GM23338 (cell line): ENCODE measurements around the gene HSD11B1. TPM values are rescaled to one million over a fixed set of nuclear protein-coding genes. Genes with fewer than 3 reads are reported as not detected.

Experiments
- ATAC-seq: fragments of 200-7000 bp; cut with Tn5 transposase; 3 replicates; pipeline ENCODE4 v1.9.1; 2020
- DNase-seq: peaks from one replicate; pipeline ENCODE4 v3.0.0-alpha.2; 2015; ENCODE audit warnings: low spot score
- H2AFZ ChIP-seq: fragments of 200-600 bp; sonication (generic); 2 replicates; pipeline ENCODE4 v1.8.0; 2016; ENCODE audit warnings: antibody characterized with exemption, mild to moderate bottlenecking, moderate library complexity
- H3F3A ChIP-seq: fragments of 200-600 bp; sonication (generic); replicated peaks from 2 replicates; pipeline ENCODE4 v1.8.0; 2017; ENCODE audit warnings: antibody characterized with exemption, mixed run types, low read depth
- H3K27ac ChIP-seq: fragments of 200-600 bp; sonication (generic); 2 replicates; pipeline ENCODE4 v1.6.1; 2016; ENCODE audit warnings: low read depth
- H3K27me3 ChIP-seq: fragments of 200-600 bp; sonication (generic); 2 replicates; pipeline ENCODE4 v1.8.0; 2016; ENCODE audit warnings: mild to moderate bottlenecking, mixed run types, moderate library complexity; ENCODE audit not compliant: insufficient read depth
- H3K36me3 ChIP-seq: fragments of 200-600 bp; sonication (generic); 2 replicates; pipeline ENCODE4 v1.8.0; 2016; ENCODE audit warnings: mild to moderate bottlenecking; ENCODE audit not compliant: insufficient read depth
- H3K4me1 ChIP-seq: fragments of 200-600 bp; sonication (generic); 2 replicates; pipeline ENCODE4 v1.8.0; 2016; ENCODE audit warnings: mild to moderate bottlenecking, moderate library complexity; ENCODE audit not compliant: insufficient read depth
- H3K4me2 ChIP-seq: fragments of 200-600 bp; sonication (generic); 2 replicates; pipeline ENCODE4 v1.7.1; 2017; ENCODE audit warnings: mixed run types
- H3K4me3 ChIP-seq: fragments of 200-600 bp; sonication (generic); 2 replicates; pipeline ENCODE4 v1.6.1; 2016; ENCODE audit warnings: mixed run types
- H3K79me2 ChIP-seq: fragments of 200-600 bp; sonication (generic); replicated peaks from 2 replicates; pipeline ENCODE4 v1.8.0; 2017; ENCODE audit warnings: mild to moderate bottlenecking; ENCODE audit not compliant: insufficient read depth
- H3K9me2 ChIP-seq: fragments of 200-600 bp; sonication (generic); 2 replicates; pipeline ENCODE4 v1.8.0; 2017; ENCODE audit not compliant: insufficient read depth
- H4K20me1 ChIP-seq: fragments of 200-600 bp; sonication (generic); replicated peaks from 2 replicates; pipeline ENCODE4 v1.8.0; 2017; ENCODE audit warnings: mild to moderate bottlenecking; ENCODE audit not compliant: insufficient read depth
- H3K27ac Mint-ChIP-seq: 2 replicates; pipeline ENCODE4 v1.8.0; 2020; ENCODE audit warnings: inconsistent platforms, mild to moderate bottlenecking, moderate library complexity, mixed read lengths
- H3K27me3 Mint-ChIP-seq: 3 replicates; pipeline ENCODE4 v1.8.0; 2022; ENCODE audit warnings: low read depth, mild to moderate bottlenecking, moderate library complexity, mixed read lengths, inconsistent platforms; ENCODE audit not compliant: insufficient read depth, poor library complexity
- H3K36me3 Mint-ChIP-seq: 3 replicates; pipeline ENCODE4 v1.8.0; 2021; ENCODE audit warnings: low read depth, mild to moderate bottlenecking, inconsistent platforms, moderate library complexity, mixed read lengths
- H3K4me1 Mint-ChIP-seq: 3 replicates; pipeline ENCODE4 v1.8.0; 2020; ENCODE audit warnings: mild to moderate bottlenecking, inconsistent platforms, mixed read lengths
- H3K4me3 Mint-ChIP-seq: 3 replicates; pipeline ENCODE4 v1.8.0; 2021; ENCODE audit warnings: moderate library complexity, mild to moderate bottlenecking, inconsistent platforms, mixed read lengths
- H3K9me3 Mint-ChIP-seq: 3 replicates; pipeline ENCODE4 v1.8.0; 2020; ENCODE audit warnings: moderate library complexity, mild to moderate bottlenecking, inconsistent platforms, mixed read lengths
- CREB1 ChIP-seq: fragments of 250-450 bp; sonication (Bioruptor Pico); IDR thresholded peaks from 2 replicates; pipeline ENCODE4 v1.5.0; 2020; ENCODE audit warnings: low read depth, mild to moderate bottlenecking, moderate library complexity
- ETS1 ChIP-seq: IDR thresholded peaks from 2 replicates; pipeline ENCODE4 v1.6.1; 2016; ENCODE audit warnings: antibody characterized with exemption
- EZH2 ChIP-seq: fragments of 200-600 bp; sonication (generic); IDR thresholded peaks from one replicate; pipeline ENCODE4 v1.8.0; 2017; ENCODE audit warnings: antibody characterized with exemption, mild to moderate bottlenecking, low read depth; ENCODE audit not compliant: unreplicated experiment
- EZH2phosphoT487 ChIP-seq: fragments of 200-600 bp; sonication (generic); IDR thresholded peaks from one replicate; pipeline ENCODE4 v1.8.1; 2018; ENCODE audit warnings: antibody characterized with exemption; ENCODE audit not compliant: unreplicated experiment
- JUNB ChIP-seq: IDR thresholded peaks from one replicate; pipeline ENCODE4 v1.6.1; 2016; ENCODE audit warnings: antibody characterized with exemption; ENCODE audit not compliant: unreplicated experiment
- NANOG ChIP-seq: IDR thresholded peaks from 2 replicates; pipeline ENCODE4 v1.6.1; 2016; ENCODE audit warnings: antibody characterized with exemption, borderline replicate concordance
- POLR2AphosphoS5 ChIP-seq: IDR thresholded peaks from 2 replicates; pipeline ENCODE4 v1.6.1; 2016; ENCODE audit warnings: antibody characterized with exemption, low read depth
- STAT1 ChIP-seq: IDR thresholded peaks from one replicate; pipeline ENCODE4 v1.6.1; 2016; ENCODE audit warnings: antibody characterized with exemption; ENCODE audit not compliant: unreplicated experiment
- ZNF331 ChIP-seq: fragments of 250-450 bp; sonication (Bioruptor Pico); IDR thresholded peaks from 2 replicates; pipeline ENCODE4 v1.5.0; 2020; ENCODE audit warnings: low read depth, mild to moderate bottlenecking, moderate library complexity
- polyA plus RNA-seq: library from polyadenylated mRNA; unstranded; fragments of >200 nt; fragmentation: Nextera tagmentation; extraction: Ambion mirVana; gene quantifications from 2 replicates; pipeline ENCODE4 v1.2.1, GENCODE V29; 2016
- total RNA-seq: library from RNA; depleted of rRNA; stranded (reverse); fragments of >200 nt; shearing (Covaris generic); gene quantifications from 2 replicates; pipeline ENCODE4 v1.2.3, GENCODE V29; 2014
- TF ChIP-seq, protein P1 (sequence below): fragments of 250-450 bp; sonication (Bioruptor Pico); IDR thresholded peaks from 2 replicates; pipeline ENCODE4 v1.5.0; 2020; ENCODE audit warnings: mild to moderate bottlenecking, moderate library complexity

The HSD11B1 gene
- total and polyA plus RNA-seq, 2 experiments from 2014 or later = not detected

DNA sequence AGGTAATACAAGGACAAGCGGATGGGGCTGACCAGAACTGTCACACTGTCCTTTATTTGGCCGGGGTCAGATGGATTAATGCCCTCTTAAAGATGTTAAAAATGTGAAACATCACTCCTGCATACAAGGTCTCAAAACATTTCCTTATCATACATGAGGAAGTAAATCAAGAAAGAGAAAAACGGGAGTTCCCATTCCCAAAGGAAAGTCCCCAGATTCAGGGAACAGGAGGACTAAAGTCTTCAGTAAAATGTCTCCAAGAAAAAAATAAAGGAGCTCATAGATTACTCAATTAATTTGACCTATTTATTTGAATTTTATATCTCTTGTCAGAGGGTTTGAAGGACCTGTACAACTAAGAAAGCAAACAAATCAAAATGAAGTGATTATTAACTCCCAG, 13.4 kb upstream of the HSD11B1 start (continued):
- TF ChIP-seq, protein P1, sequence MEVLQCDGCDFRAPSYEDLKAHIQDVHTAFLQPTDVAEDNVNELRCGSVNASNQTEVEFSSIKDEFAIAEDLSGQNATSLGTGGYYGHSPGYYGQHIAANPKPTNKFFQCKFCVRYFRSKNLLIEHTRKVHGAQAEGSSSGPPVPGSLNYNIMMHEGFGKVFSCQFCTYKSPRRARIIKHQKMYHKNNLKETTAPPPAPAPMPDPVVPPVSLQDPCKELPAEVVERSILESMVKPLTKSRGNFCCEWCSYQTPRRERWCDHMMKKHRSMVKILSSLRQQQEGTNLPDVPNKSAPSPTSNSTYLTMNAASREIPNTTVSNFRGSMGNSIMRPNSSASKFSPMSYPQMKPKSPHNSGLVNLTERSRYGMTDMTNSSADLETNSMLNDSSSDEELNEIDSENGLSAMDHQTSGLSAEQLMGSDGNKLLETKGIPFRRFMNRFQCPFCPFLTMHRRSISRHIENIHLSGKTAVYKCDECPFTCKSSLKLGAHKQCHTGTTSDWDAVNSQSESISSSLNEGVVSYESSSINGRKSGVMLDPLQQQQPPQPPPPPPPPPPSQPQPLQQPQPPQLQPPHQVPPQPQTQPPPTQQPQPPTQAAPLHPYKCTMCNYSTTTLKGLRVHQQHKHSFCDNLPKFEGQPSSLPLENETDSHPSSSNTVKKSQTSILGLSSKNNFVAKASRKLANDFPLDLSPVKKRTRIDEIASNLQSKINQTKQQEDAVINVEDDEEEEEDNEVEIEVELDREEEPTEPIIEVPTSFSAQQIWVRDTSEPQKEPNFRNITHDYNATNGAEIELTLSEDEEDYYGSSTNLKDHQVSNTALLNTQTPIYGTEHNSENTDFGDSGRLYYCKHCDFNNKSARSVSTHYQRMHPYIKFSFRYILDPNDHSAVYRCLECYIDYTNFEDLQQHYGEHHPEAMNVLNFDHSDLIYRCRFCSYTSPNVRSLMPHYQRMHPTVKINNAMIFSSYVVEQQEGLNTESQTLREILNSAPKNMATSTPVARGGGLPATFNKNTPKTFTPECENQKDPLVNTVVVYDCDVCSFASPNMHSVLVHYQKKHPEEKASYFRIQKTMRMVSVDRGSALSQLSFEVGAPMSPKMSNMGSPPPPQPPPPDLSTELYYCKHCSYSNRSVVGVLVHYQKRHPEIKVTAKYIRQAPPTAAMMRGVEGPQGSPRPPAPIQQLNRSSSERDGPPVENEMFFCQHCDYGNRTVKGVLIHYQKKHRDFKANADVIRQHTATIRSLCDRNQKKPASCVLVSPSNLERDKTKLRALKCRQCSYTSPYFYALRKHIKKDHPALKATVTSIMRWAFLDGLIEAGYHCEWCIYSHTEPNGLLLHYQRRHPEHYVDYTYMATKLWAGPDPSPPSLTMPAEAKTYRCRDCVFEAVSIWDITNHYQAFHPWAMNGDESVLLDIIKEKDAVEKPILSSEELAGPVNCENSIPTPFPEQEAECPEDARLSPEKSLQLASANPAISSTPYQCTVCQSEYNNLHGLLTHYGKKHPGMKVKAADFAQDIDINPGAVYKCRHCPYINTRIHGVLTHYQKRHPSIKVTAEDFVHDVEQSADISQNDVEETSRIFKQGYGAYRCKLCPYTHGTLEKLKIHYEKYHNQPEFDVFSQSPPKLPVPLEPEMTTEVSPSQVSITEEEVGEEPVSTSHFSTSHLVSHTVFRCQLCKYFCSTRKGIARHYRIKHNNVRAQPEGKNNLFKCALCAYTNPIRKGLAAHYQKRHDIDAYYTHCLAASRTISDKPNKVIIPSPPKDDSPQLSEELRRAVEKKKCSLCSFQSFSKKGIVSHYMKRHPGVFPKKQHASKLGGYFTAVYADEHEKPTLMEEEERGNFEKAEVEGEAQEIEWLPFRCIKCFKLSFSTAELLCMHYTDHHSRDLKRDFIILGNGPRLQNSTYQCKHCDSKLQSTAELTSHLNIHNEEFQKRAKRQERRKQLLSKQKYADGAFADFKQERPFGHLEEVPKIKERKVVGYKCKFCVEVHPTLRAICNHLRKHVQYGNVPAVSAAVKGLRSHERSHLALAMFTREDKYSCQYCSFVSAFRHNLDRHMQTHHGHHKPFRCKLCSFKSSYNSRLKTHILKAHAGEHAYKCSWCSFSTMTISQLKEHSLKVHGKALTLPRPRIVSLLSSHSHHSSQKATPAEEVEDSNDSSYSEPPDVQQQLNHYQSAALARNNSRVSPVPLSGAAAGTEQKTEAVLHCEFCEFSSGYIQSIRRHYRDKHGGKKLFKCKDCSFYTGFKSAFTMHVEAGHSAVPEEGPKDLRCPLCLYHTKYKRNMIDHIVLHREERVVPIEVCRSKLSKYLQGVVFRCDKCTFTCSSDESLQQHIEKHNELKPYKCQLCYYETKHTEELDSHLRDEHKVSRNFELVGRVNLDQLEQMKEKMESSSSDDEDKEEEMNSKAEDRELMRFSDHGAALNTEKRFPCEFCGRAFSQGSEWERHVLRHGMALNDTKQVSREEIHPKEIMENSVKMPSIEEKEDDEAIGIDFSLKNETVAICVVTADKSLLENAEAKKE (CRISPR knock-in tag) = no peak

DNA sequence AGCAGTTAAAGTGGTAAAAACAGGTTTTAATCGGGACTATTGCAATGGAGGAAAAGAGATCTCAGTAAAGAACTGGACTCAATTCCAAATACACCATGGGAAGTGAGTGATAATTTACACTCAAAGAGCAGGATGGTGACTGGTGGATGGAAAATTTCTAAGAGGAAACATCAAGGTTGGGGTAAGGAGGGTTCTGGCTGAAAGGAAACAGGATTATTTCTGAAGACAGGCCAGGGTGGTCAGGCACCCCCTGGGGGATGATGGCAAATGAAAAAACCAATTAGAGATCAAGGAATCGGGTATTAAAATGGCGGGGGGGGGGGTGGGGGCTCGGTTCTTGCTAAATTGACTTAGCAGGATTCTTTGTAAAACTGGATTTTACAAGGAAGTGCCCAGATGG, 12.3 kb upstream of the HSD11B1 start:
- H3K4me1 ChIP-seq = no peaks in the 10 kb centered on the region
- no peaks in the 10 kb centered on the region for H3K79me2 ChIP-seq
- H3K4me2 ChIP-seq = no peak overlapping the region
- H3K9me2 ChIP-seq = no peaks in the 10 kb centered on the region
- H3K27ac ChIP-seq = no peak overlapping the region
- no peak for DNase-seq
- H3K4me3 ChIP-seq = no peak overlapping the region
- Mint-ChIP-seq H3K4me3 (no peak overlapping the region), H3K27me3 (peaks cover 2% of the 10 kb centered on the region), H3K9me3 (no peaks in the 10 kb centered on the region), H3K4me1 (peaks cover 7% of the 10 kb centered on the region; the same call in 2 of the 3 replicates), H3K36me3 (no peaks in the 10 kb centered on the region), H3K27ac (no peak overlapping the region)
- no peaks in the 10 kb centered on the region for H4K20me1 ChIP-seq
- peak overlapping the region; percentile 90 for H2AFZ ChIP-seq
- no peaks in the 10 kb centered on the region for H3F3A ChIP-seq
- no peaks in the 10 kb centered on the region for H3K36me3 ChIP-seq
- ATAC-seq = no peak
- no peaks in the 10 kb centered on the region for H3K27me3 ChIP-seq
- TF ChIP-seq CREB1 (CRISPR knock-in tag) (no peak), ZNF331 (CRISPR knock-in tag) (no peak), ETS1 (no peak), EZH2phosphoT487 (no peak), POLR2AphosphoS5 (no peak), NANOG (no peak), STAT1 (no peak), JUNB (no peak), EZH2 (no peak)
- TF ChIP-seq, protein P1 (CRISPR knock-in tag) = no peak
